ENCODE measurements around the gene MAML3.

DNA sequence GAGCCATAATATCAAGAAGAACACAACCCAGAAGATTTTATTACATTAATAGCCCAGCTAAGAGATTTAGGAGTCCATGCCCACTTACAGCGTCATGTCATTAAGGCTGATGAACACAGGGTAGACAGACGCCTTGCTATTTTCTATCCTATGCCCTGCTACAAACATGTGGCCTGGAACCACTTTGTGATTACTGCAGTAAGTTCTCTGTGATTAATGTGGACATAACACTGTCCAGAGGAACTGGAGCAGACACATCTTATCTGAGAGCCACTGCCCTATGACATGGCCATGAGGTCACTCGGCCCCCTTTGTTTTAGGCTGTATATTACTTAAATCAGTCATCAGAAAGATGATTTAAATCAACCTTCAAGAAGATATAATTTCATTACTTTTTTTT, 211.7 kb downstream of the MAML3 start:
- TF ChIP-seq CTCF (IDR thresholded peaks at IDR 0.05; ENCODE audit: low read length) (no peak), EZH2 (IDR thresholded peaks at IDR 0.05; ENCODE audit: borderline replicate concordance, low read length) (no peak)
